GM12873 (cell line): Measurements from ENCODE around the gene MTRR.

Source experiments
- TF ChIP-seq, protein P1 (sequence below): IDR thresholded peaks from 2 replicates; pipeline ENCODE4 v1.5.1; 2012; ENCODE audit warnings: low read depth, mild to moderate bottlenecking, moderate library complexity, low read length, control low read depth; ENCODE audit not compliant: insufficient read depth; ENCODE audit errors: missing control alignments

The MTRR gene

DNA sequence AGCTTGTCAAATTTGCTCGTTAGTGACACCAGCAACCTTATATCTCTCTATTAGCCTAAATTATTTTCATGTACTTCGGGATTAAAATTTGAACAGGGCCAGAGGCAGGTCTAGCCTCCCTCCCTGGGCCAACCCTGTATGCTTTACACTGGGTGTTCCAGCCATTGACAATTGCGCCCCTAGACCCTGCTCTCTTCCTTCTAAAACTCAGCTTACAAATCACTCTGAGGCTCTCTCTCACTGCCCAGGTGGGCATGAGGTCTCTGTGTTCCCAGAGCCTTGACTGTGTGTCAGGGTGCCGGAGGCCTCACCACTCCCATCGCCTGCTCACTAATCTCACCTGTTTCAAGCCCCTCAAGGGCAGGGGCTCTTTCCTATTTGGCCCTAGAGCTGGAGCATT, 11.6 kb upstream of the MTRR start:
- TF ChIP-seq, protein P1, sequence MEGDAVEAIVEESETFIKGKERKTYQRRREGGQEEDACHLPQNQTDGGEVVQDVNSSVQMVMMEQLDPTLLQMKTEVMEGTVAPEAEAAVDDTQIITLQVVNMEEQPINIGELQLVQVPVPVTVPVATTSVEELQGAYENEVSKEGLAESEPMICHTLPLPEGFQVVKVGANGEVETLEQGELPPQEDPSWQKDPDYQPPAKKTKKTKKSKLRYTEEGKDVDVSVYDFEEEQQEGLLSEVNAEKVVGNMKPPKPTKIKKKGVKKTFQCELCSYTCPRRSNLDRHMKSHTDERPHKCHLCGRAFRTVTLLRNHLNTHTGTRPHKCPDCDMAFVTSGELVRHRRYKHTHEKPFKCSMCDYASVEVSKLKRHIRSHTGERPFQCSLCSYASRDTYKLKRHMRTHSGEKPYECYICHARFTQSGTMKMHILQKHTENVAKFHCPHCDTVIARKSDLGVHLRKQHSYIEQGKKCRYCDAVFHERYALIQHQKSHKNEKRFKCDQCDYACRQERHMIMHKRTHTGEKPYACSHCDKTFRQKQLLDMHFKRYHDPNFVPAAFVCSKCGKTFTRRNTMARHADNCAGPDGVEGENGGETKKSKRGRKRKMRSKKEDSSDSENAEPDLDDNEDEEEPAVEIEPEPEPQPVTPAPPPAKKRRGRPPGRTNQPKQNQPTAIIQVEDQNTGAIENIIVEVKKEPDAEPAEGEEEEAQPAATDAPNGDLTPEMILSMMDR: no peak

DNA sequence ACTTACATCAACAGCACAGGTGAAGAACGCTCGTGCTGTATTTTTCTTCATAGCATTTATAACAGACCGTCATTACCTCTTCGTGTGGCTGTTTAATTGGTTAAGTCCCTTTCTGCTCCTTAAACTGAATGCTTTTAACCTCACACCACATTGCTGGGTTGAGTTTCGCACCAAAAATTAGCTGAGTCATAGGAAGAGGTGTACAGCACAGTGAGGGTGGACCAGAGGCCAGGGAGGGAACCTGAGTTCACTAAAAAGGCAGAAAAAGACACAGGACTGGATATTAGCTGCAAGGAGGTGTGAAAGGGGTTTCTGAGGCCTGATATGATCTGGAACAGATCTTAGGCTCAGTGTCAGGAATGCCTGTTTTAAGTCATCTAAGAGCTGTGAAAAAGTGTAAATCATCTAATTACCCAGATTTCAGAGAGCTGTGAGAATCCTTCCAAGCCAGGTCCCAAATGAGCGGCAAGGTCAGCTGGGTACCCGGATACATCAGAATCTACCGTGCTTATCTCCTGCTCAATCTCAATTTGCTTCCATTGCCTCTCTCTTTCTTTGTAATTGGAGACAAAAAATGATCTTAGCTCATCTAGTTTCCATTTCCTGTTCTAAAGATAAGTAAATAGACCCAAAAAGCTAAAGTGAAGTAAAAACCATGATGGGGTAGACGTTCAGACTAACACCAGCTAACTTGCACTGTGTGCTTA, 10.9 kb upstream of the MTRR start:
- TF ChIP-seq, protein P1: no peak

DNA sequence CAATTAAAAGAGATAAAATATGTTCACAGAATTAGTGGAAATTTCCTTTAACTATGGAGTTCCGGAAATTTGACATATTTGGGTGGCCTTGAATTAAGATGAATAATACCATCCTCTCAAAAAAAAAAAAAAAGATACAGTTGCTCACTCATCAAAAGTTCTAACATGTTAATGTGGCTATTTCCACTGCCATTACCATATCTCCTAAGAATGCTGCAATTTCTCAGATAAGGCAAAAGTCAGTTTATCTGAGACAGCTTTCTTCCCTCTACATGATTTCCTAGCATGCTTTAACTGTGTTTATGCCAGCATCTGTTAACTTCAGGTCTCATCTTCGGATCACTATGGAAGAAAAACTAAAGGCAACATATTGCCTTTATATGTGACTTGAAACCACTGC, 2.8 kb upstream of the MTRR start:
- TF ChIP-seq, protein P1: no peak

DNA sequence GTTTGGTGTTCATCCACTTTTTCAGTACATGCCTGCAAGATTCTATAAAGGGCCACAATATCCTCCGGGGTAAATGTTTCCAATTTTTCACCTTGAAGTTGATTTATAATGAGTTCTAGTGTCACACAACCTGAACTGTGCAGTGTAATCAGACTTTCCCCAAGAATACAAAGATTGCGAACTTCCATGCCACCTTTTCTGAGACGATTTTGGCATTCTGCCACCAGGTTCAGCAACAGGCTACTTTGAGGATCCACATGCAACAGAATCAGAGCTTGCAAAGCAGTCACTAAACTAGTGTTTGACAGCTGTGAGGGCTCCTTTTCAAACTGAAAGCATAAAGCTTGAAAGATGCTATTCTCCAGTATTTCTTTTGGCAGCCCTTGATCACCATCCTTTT, 1.7 kb upstream of the MTRR start:
- TF ChIP-seq, protein P1: no peak

DNA sequence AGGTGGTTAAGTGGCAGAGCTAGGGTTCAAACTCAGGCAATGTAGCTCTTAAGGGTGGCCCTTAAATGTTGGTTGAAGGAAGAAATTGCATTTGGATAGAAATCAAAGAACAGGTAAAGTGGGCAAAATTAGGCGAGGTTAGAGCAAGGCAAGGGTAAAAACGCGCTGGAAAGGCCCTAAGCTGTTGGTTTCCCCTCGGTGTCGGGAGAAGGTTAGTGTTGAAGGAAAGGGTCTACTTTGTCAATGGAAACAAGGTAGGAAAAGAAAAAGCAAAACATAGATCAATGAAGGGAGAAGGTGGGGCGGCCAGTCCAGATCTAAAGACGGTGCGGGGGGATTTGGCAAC, 548 bp upstream of the MTRR start:
- TF ChIP-seq, protein P1: no peak

DNA sequence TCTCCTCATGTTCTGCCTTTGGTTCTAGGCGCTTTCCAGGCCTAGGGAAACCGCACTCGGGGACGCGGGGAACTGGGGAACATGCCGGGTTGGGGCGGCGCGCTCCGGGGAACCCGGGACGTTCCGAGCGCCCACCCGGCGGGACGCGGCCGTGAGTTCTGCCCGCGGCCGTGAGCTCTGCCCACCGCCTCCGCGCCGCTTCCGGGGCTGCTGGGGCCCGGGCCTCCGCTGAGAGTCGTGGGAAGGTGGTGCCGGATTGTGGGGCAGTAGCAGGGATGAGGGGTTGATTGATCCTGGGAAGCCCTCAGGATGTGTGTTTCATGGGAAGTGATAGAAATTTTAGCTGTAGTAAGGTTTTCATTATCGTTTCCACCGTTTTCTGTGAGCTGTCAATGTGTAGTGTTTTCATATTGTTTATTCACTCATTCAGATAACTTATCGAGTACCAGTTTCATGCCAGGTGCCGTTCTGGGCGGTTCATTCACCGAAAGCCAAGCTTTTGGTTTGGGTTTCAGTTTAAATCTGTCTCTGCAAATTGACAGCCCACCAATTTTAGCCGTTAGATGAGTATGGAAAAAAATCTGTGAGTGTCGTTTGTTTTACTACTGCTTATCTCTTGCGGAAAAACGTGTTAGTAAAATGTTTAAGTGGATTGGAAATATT, 657 bp downstream of the MTRR start:
- TF ChIP-seq, protein P1: no peak

DNA sequence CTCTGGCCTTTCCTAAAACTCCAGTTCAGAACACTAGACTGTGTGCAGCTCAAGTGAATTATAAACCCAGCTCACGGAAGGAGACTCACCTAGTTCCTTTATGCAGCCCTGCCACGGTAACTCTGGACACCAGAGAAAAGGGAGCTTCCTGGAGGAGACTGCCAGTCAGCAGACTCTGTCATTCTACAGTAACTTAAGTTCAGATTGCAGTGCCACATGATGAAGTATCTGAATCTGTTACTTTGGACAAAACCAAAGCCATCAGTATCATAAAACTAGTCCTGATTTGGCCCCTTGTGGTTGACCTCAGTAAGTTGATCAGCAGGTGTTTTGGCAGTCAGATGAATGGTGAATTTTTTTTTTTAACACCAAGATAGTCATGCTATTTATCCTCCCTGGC, 2.7 kb downstream of the MTRR start:
- TF ChIP-seq, protein P1: no peak
